ENCODE measurements around the gene SPATA46. TPM values are rescaled to one million over a fixed set of nuclear protein-coding genes. Genes with fewer than 3 reads are reported as not detected.
"Not testable (repeated sequence)": the region's sequence is repeated elsewhere in the genome, so short reads cannot be mapped to it uniquely, and the experiment has no call there.

The SPATA46 gene
- total RNA-seq (not detected), polyA plus RNA-seq (not detected)

DNA sequence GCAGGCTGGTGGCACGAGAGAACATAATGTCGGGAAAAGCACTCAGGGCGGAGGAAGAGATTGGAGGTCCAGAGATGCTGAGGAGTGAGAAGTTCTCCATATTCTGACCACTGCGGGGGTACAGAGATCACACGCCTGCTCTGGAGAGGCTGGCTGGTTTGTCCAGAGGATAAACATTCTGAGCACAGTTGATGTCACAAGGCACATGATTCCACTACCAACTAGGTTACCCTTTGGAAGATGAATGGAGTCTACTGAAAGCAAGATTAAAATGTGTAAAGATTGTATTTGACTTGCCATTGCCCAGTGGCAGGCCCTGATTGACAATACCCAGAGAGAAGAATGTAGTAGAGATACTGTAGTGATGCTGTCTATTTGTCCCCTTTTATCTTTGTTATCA lies at the start of gene SPATA46:
Gene SPATA46 (minus strand): TSS at position 164 of the 400 bp plus-strand sequence. CDS start 64 bp downstream, at position 100.
- FAIRE-seq (no peak), ATAC-seq (no peak), DNase-seq (no peak)
- Histone ChIP-seq H3K9me3 (no peaks in the 10 kb centered on the region), H3K27me3 (no peaks in the 10 kb centered on the region), H3K27ac (no peak within 1 kb of the TSS), H3K4me3 (no peak within 1 kb of the TSS), H3K36me3 (no peaks in the 10 kb centered on the region), H3K4me1 (no peaks in the 10 kb centered on the region)
- intact Hi-C loops (cut with DNase I), result no loop called here
- TF ChIP-seq CTCF (IDR thresholded peaks at IDR 0.05), result no peak
- 93 to 97% methylated on average over 5 of the region's 5 CpGs for WGBS, 2 donors

- ATAC-seq (peak in 1 of 4 donors; percentile 53), DNase-seq (no peak), FAIRE-seq (no peak)
- Histone ChIP-seq H3K36me3 (no peaks in the 10 kb centered on the region), H3K4me3 (no peak overlapping the region), H3K4me1 (no peaks in the 10 kb centered on the region), H3K9me3 (no peaks in the 10 kb centered on the region), H3K27ac (no peak overlapping the region), H3K27me3 (no peaks in the 10 kb centered on the region)
- 86% methylated on average over 10 of the region's 10 CpGs for WGBS, 2 donors
- intact Hi-C loops (cut with DNase I), result no loop called here
- no peak for TF ChIP-seq CTCF (IDR thresholded peaks at IDR 0.05)
Observed at GRCh38 chr1:162422662-162423375, 46.2 kb upstream of the SPATA46 start.

GRCh38 chr1:162421258-162422164 lies 44.9 kb upstream of the SPATA46 start:
- no peaks in the 10 kb centered on the region for H3K4me1 ChIP-seq
- H3K27ac ChIP-seq, result no peak overlapping the region
- H3K4me3 ChIP-seq, result no peak overlapping the region
- FAIRE-seq (no peak), DNase-seq (no peak), ATAC-seq (no peak)
- no peaks in the 10 kb centered on the region for H3K36me3 ChIP-seq
- no peaks in the 10 kb centered on the region for H3K9me3 ChIP-seq
- no peaks in the 10 kb centered on the region for H3K27me3 ChIP-seq
- intact Hi-C loops (cut with DNase I), result no loop called here
- TF ChIP-seq CTCF (IDR thresholded peaks at IDR 0.05), result no peak
- 30% methylated on average over 5 of the region's 5 CpGs for WGBS, 2 donors

GRCh38 chr1:162420120-162420519 lies 43.5 kb upstream of the SPATA46 start:
- H3K27ac ChIP-seq, result no peak overlapping the region
- no peak for FAIRE-seq

DNA sequence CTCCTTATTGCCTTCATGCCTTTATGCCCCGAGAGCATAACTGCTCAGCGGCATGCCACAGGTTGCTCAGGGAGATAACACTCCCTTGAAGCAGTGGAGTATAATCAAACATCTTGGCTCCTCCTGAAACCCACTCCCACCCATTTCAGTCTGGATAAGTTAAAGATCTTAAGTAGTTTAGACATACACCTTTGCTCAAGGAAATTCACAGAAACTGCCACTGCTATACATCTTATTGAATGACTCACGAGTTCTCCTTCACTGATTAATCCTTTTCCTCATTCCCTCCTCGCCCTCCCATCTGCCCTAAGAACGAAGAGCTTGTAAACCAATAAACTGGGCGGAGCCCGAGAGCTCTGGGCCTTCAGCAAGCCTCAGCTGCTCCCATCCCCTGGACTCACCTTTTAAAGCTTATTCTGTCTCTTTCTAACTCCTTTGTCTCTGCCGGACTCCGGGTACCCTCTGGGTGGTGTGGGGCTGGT lies 42.8 kb upstream of the SPATA46 start:
- H3K27me3 ChIP-seq; FAIRE-seq; H3K27ac ChIP-seq; H3K9me3 ChIP-seq; intact Hi-C loops (cut with DNase I); H3K36me3 ChIP-seq; ATAC-seq; DNase-seq; H3K4me1 ChIP-seq; H3K4me3 ChIP-seq: not testable (repeated sequence)
- 66 to 77% methylated on average over 9 of the region's 9 CpGs for WGBS, 2 donors

More at GRCh38 chr1:162420120-162420519, 43.5 kb upstream of the SPATA46 start:
- Histone ChIP-seq H3K36me3 (no peaks in the 10 kb centered on the region), H3K4me1 (no peaks in the 10 kb centered on the region), H3K9me3 (no peaks in the 10 kb centered on the region), H3K27me3 (no peaks in the 10 kb centered on the region), H3K4me3 (no peak overlapping the region)
- intact Hi-C loops (cut with DNase I), result no loop called here
- ATAC-seq (no peak), DNase-seq (no peak)
- WGBS, 2 donors, result 79 to 92% methylated on average over 3 of the region's 3 CpGs
- TF ChIP-seq CTCF (IDR thresholded peaks at IDR 0.05), result no peak

DNA sequence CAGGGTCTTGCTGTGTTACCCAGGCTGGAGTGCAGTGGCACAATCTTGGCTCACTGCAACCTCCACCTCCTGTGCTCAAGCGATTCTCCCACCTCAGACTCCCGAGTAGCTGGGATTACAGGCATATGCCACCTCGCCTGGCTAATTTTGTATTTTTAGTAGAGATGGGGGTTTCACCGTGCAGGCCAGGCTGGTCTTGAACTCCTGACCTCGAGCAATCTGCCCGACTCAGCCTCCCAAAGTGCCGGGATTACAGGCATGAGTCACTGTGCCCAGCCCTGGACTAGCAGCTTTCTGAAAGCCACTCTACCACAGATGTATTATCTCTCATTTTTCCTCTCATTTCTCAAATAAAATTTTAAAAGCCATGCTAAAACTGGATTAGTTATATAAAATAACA lies 41.9 kb upstream of the SPATA46 start:
- H3K27me3 ChIP-seq; H3K4me3 ChIP-seq; H3K36me3 ChIP-seq; H3K4me1 ChIP-seq; H3K27ac ChIP-seq; H3K9me3 ChIP-seq; ATAC-seq; DNase-seq; FAIRE-seq; intact Hi-C loops (cut with DNase I): not testable (repeated sequence)
- 70 to 79% methylated on average over 7 of the region's 7 CpGs for WGBS, 2 donors

Data from pancreas (tissue), 10 donors.